HepG2 (cell line): ENCODE measurements around the gene RASA2. TPM values are rescaled to one million over a fixed set of nuclear protein-coding genes. Genes with fewer than 3 reads are reported as not detected.

Experiments used
- ATAC-seq: fragments of 200-7000 bp; cut with Tn5 transposase; 3 replicates; pipeline ENCODE4 v1.9.1; 2020; ENCODE audit warnings: mild to moderate bottlenecking, moderate library complexity
- BruUV-seq: library from RNA; stranded (reverse); fragments of 400-500 nt; replicated peaks from 2 replicates; lab custom pipeline; 2021; lab: Mats Ljungman, UMichigan
- CTCF ChIA-PET: fragments of 300-600 bp; formaldehyde crosslinking; extraction: SDS; loops from one replicate; lab custom pipeline; 2021; ENCODE audit warnings: low total read pairs, inconsistent platforms, low intra/inter-chr PET ratio; lab: Yijun Ruan, JAX
- POLR2A ChIA-PET: fragments of 350-600 bp; sonication (Branson Sonifier 250); formaldehyde crosslinking; loops from one replicate; lab custom pipeline; 2020; ENCODE audit warnings: antibody characterized with exemption, inconsistent platforms; lab: Yijun Ruan, JAX
- DNase-seq: peaks from one replicate; pipeline ENCODE4 v3.0.0-alpha.2; 2015; ENCODE audit warnings: low spot score
- FAIRE-seq: peaks from 3 replicates; lab custom pipeline; 2011; peaks lifted over from hg19 to GRCh38; lab: Jason Lieb, UNC
- H2AFZ ChIP-seq: one replicate; pipeline ENCODE4 v1.6.1; 2011; ENCODE audit warnings: low read length, inconsistent platforms
- H3K27ac ChIP-seq: fragments of 300-600 bp; 3 replicates; pipeline ENCODE4 v1.8.0; 2011; ENCODE audit warnings: mixed run types, mild to moderate bottlenecking, mixed read lengths, low read length, inconsistent platforms; ENCODE audit not compliant: insufficient read depth; ENCODE audit errors: extremely low read length
- H3K27me3 ChIP-seq, 2 experiments: fragments of 200-600 bp in 1 of 2; 2 replicates in 1 of 2; 3 replicates in 1 of 2; pipeline versions ENCODE4 v1.6.0 to v1.8.0; 2011; ENCODE audit warnings: low read length in 2 of 2, mild to moderate bottlenecking in 2 of 2, moderate library complexity in 2 of 2, inconsistent platforms in 1 of 2; ENCODE audit not compliant: insufficient read depth in 2 of 2, control insufficient read depth in 1 of 2
- H3K36me3 ChIP-seq, 2 experiments: fragments of 200-600 bp in 1 of 2; replicated peaks in 1 of 2; 2 replicates in 1 of 2; 3 replicates in 1 of 2; pipeline versions ENCODE4 v1.5.1 to v1.8.0; 2011; ENCODE audit warnings: low read length in 2 of 2, inconsistent platforms in 1 of 2; ENCODE audit not compliant: insufficient read depth in 2 of 2, control insufficient read depth in 1 of 2
- H3K4me1 ChIP-seq: 2 replicates; pipeline ENCODE4 v1.5.1; 2012; ENCODE audit warnings: low read length, inconsistent platforms; ENCODE audit not compliant: insufficient read depth
- H3K4me2 ChIP-seq: 2 replicates; pipeline ENCODE4 v1.6.0; 2011; ENCODE audit warnings: low read depth, low read length, inconsistent platforms
- H3K4me3 ChIP-seq, 3 experiments: fragments of 200-600 bp in 1 of 3; sonication (generic), shearing (Covaris generic) in 1 of 3; replicated peaks in 1 of 3; 2 replicates each; pipeline ENCODE4 v1.5.1; 2011 to 2016; ENCODE audit warnings: low read length in 3 of 3, inconsistent platforms in 2 of 3, low read depth in 2 of 3, mild to moderate bottlenecking in 2 of 3, control low read depth in 1 of 3, mixed read lengths in 1 of 3; ENCODE audit not compliant: insufficient read depth in 1 of 3
- H3K79me2 ChIP-seq: one replicate; pipeline ENCODE4 v1.6.1; 2011; ENCODE audit warnings: low read length, inconsistent platforms; ENCODE audit not compliant: insufficient read depth
- H3K9ac ChIP-seq: 2 replicates; pipeline ENCODE4 v1.6.0; 2011; ENCODE audit warnings: mild to moderate bottlenecking, low read depth, low read length, inconsistent platforms; ENCODE audit not compliant: insufficient read depth
- H3K9me3 ChIP-seq: 2 replicates; pipeline ENCODE4 v1.5.1; 2012; ENCODE audit warnings: mild to moderate bottlenecking, low read length
- H4K20me1 ChIP-seq: 2 replicates; pipeline ENCODE4 v1.6.0; 2011; ENCODE audit warnings: inconsistent platforms, mild to moderate bottlenecking, low read length, moderate library complexity; ENCODE audit not compliant: insufficient read depth
- EHMT2 ChIP-seq: fragments of 200-600 bp; sonication (generic); IDR thresholded peaks from 2 replicates; pipeline ENCODE4 v1.7.0; 2017; ENCODE audit warnings: antibody characterized with exemption, low read depth, low read length, borderline replicate concordance
- HNF1B ChIP-seq: sonication (generic); formaldehyde crosslinking; IDR thresholded peaks from 2 replicates; pipeline ENCODE4 v1.5.1; 2020; ENCODE audit warnings: mild to moderate bottlenecking, moderate library complexity, missing genetic modification reagents
- JARID2 ChIP-seq: sonication (generic); formaldehyde crosslinking; IDR thresholded peaks from 2 replicates; pipeline ENCODE4 v1.8.1; 2023; ENCODE audit warnings: missing genetic modification reagents, inconsistent platforms; ENCODE audit not compliant: insufficient replicate concordance
- NR2F1 ChIP-seq, 2 experiments: fragments of 450-650 bp in 1 of 2; formaldehyde crosslinking in 1 of 2; IDR thresholded peaks; 2 replicates each; pipeline versions ENCODE4 v1.5.0 to v1.6.1; 2016 to 2020; ENCODE audit warnings: mild to moderate bottlenecking in 1 of 2, missing compliant biosample characterization in 1 of 2, missing genetic modification reagents in 1 of 2, moderate library complexity in 1 of 2
- U2AF1 ChIP-seq: fragments of 200-400 bp; formaldehyde crosslinking; optimal IDR thresholded peaks from 2 replicates; pipeline ENCODE3; 2017; ENCODE audit warnings: mild to moderate bottlenecking, low read depth, low read length
- ZNF235 ChIP-seq: sonication (generic); formaldehyde crosslinking; IDR thresholded peaks from 2 replicates; pipeline ENCODE4 v1.8.1; 2023; ENCODE audit warnings: mild to moderate bottlenecking, missing genetic modification reagents, borderline replicate concordance
- ZNF383 ChIP-seq: sonication (generic); formaldehyde crosslinking; IDR thresholded peaks from 2 replicates; pipeline ENCODE4 v1.4.0; 2020; ENCODE audit warnings: missing genetic modification reagents, mild to moderate bottlenecking, borderline replicate concordance
- ZNF839 ChIP-seq: sonication (generic); formaldehyde crosslinking; IDR thresholded peaks from 2 replicates; pipeline ENCODE4 v1.4.0; 2020; ENCODE audit warnings: missing genetic modification reagents, mild to moderate bottlenecking, borderline replicate concordance
- WGBS: methylation state at CpG from one replicate; pipeline ENCODE4 v1.1.6; 2017; ENCODE audit warnings: low lambda C conversion rate; 5-methylcytosine and 5-hydroxymethylcytosine counted together
- in situ Hi-C: cut with HindIII; loops from 2 replicates; pipeline ENCODE4 v1.10.0; 2017; ENCODE audit warnings: low pct_unique_long_range_greater_than_20kb; ENCODE audit not compliant: extremely low pct_ligation_motif_present
- intact Hi-C: fragments of 100-400 bp; cut with micrococcal nuclease; formaldehyde crosslinking; loops from one replicate; pipeline ENCODE4 v1.10.0; 2022; ENCODE audit not compliant: unreplicated experiment
- polyA plus RNA-seq, 8 experiments: library from polyadenylated mRNA; depleted of rRNA in 3 of 8; stranded (reverse) in 7 of 8; unstranded in 1 of 8; fragments of >200 nt; fragmentation: Illumina TruSeq in 4 of 8; extraction: Trizol in 4 of 8; gene quantifications; 2 replicates each; pipeline versions ENCODE4 v1.2.1 to v1.2.3, GENCODE V29; 2011 to 2016; ENCODE audit warnings: low read depth in 4 of 8, missing spikeins in 1 of 8, mixed read lengths in 1 of 8; ENCODE audit not compliant: insufficient read depth in 1 of 8
- total RNA-seq, 5 experiments: library from RNA; depleted of rRNA; stranded (reverse); fragments of >200 nt; fragmentation: Illumina TruSeq; extraction: Trizol; gene quantifications; 2 replicates each; pipeline ENCODE4 v1.2.3, GENCODE V29; 2016; ENCODE audit warnings: low read depth in 1 of 5
- TF ChIP-seq, protein P1 (sequence below): sonication (generic); formaldehyde crosslinking; IDR thresholded peaks from 2 replicates; pipeline ENCODE4 v1.4.0; 2020; ENCODE audit warnings: low read depth, missing genetic modification reagents

Gene RASA2
- total and polyA plus RNA-seq, 2 of the 13 experiments (the other 11 are each of a cell fraction or from before 2014, with no cell fraction given), result 5.4 to 8.5 TPM

- in situ Hi-C loops (no loop called here), intact Hi-C loops (loop anchor here (5.0 to 10.0 kb wide), 4 partner anchors 70 to 265 kb away; partner anchors contain the start of gene RNF7)
- ChIA-PET POLR2A (interaction anchor here (0.8 kb wide), 1 partner anchor 14 kb away, joined by 3 read pairs; no protein-coding TSS in a partner anchor), CTCF (no interaction called here)
- DNase-seq (no peak), ATAC-seq (peak; percentile 25; the same call in 2 of the 3 replicates), FAIRE-seq (no peak)
- Histone ChIP-seq H3K9me3 (no peaks in the 10 kb centered on the region), H3K4me1 (peaks cover 48% of the 10 kb centered on the region), H2AFZ (peak overlapping the region; percentile 79), H3K4me3 (peak overlapping the region in 2 of 3 experiments; percentile 5 to 49; a peak in 2 of 6 replicates), H4K20me1 (no peaks in the 10 kb centered on the region), H3K27ac (no peak overlapping the region), H3K9ac (no peak overlapping the region), H3K36me3 (no peaks in the 10 kb centered on the region), H3K27me3 (no peaks in the 10 kb centered on the region), H3K79me2 (no peaks in the 10 kb centered on the region), H3K4me2 (peak overlapping the region; percentile 80)
- whole genome bisulfite sequencing, result 5% methylated on average over 3 of the region's 3 CpGs
- no TSS peak for BruUV-seq
- TF ChIP-seq HNF1B (CRISPR knock-in tag), result 0 out of 2 replicates have a peak, but pooled peaks have one; percentile 20
- no peak for TF ChIP-seq ZNF235 (CRISPR knock-in tag)
Observed at GRCh38 chr3:141647562-141647915, 160.7 kb downstream of the RASA2 start.

DNA sequence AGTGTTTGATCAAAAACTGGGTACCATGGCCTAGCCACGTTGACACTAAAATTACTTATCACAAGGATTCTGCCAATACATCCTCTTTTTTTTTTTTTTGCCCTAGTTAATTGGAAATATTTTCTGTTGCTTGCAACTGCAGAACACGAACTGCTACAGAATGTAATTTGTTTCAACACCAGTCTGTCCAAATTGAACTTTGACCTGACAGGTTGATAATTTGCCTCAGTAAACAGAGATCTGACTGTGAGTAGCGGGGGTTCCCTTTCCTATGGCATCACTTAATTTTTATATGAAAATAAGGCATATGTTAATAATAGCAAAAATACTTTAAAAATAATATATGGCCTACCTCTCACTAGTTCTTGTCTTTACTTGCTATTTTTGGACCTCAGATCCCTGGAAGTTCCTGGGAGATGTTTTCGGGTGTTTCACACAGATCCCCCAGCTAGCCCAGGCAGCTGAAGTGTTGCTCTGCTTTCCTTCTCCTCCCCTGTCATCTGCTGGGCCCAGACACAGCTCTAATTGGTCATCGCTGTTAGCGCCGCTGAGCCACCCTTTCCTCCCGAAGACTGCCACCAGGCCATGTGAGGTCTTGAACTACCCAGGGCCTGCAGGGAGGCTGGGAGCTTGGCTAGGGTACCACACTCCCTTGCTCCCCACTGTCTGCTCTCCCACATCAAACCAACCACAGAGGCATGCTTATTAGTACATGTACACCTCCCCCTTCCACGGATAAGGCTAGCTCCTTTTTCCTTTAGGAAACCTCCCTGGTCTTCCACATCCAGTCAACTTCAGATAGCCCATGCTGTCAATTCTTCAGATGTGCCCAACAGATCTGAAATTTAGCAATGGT, 161.5 kb downstream of the RASA2 start:
- intact Hi-C loops, result loop anchor here (5.0 to 10.0 kb wide), 4 partner anchors 71 to 264 kb away; partner anchors contain the start of gene RNF7
- peak in 1 of 2 experiments; percentile 45; a peak in 2 of 4 replicates for TF ChIP-seq NR2F1 (CRISPR knock-in tag; IDR thresholded peaks at IDR 0.05)
- TF ChIP-seq, protein P1, sequence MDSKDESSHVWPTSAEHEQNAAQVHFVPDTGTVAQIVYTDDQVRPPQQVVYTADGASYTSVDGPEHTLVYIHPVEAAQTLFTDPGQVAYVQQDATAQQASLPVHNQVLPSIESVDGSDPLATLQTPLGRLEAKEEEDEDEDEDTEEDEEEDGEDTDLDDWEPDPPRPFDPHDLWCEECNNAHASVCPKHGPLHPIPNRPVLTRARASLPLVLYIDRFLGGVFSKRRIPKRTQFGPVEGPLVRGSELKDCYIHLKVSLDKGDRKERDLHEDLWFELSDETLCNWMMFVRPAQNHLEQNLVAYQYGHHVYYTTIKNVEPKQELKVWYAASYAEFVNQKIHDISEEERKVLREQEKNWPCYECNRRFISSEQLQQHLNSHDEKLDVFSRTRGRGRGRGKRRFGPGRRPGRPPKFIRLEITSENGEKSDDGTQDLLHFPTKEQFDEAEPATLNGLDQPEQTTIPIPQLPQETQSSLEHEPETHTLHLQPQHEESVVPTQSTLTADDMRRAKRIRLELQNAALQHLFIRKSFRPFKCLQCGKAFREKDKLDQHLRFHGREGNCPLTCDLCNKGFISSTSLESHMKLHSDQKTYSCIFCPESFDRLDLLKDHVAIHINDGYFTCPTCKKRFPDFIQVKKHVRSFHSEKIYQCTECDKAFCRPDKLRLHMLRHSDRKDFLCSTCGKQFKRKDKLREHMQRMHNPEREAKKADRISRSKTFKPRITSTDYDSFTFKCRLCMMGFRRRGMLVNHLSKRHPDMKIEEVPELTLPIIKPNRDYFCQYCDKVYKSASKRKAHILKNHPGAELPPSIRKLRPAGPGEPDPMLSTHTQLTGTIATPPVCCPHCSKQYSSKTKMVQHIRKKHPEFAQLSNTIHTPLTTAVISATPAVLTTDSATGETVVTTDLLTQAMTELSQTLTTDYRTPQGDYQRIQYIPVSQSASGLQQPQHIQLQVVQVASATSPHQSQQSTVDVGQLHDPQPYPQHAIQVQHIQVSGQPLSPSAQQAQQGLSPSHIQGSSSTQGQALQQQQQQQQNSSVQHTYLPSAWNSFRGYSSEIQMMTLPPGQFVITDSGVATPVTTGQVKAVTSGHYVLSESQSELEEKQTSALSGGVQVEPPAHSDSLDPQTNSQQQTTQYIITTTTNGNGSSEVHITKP, result no peak
- TF ChIP-seq ZNF383 (CRISPR knock-in tag), result no peak
- TF ChIP-seq U2AF1, result no peak
- TF ChIP-seq EHMT2, result no peak
- TF ChIP-seq JARID2 (CRISPR knock-in tag), result no peak
- no peak for TF ChIP-seq ZNF839 (CRISPR knock-in tag)

More for the DNA sequence above, 161.5 kb downstream of the RASA2 start:
- no TSS peak for BruUV-seq
- H3K27ac ChIP-seq, result no peak overlapping the region
- H3K27me3 ChIP-seq, result no peaks in the 10 kb centered on the region
- peak overlapping the region in 2 of 3 experiments; percentile 5 to 49; a peak in 2 of 6 replicates for H3K4me3 ChIP-seq
- H3K9ac ChIP-seq, result no peak overlapping the region
- no peaks in the 10 kb centered on the region for H3K79me2 ChIP-seq
- in situ Hi-C loops, result no loop called here
- POLR2A ChIA-PET, result interaction anchor here (0.8 to 0.9 kb wide), 2 partner anchors 11 to 80 kb away, joined by 3 read pairs; no protein-coding TSS in a partner anchor
- CTCF ChIA-PET, result interaction anchor here (0.6 kb wide), 1 partner anchor 343 kb away, joined by 3 read pairs; no protein-coding TSS in a partner anchor
- peak; percentile 72 for DNase-seq
- FAIRE-seq, result no peak
- WGBS, result under 1% methylated on average over 9 of the region's 9 CpGs
- peak overlapping the region; percentile 80 for H3K4me2 ChIP-seq
- no peaks in the 10 kb centered on the region for H3K36me3 ChIP-seq
- no peaks in the 10 kb centered on the region for H4K20me1 ChIP-seq
- H3K4me1 ChIP-seq, result peaks cover 47% of the 10 kb centered on the region
- H2AFZ ChIP-seq, result no peak overlapping the region
- peak; percentile 51 for ATAC-seq
- no peaks in the 10 kb centered on the region for H3K9me3 ChIP-seq
